ENCODE results near the gene HOXB7.

The HOXB7 gene

GRCh38 chr17:48620461-48621139 is 9.8 kb upstream of the HOXB7 start:
- Histone ChIP-seq H3K27me3 (replicated peaks; ENCODE audit: control insufficient read depth, insufficient read depth, low read length) (peaks cover 12% of the 10 kb centered on the region), H3K36me3 (ENCODE audit: control insufficient read depth, insufficient read depth, low read length) (no peaks in the 10 kb centered on the region), H3K4me3 (replicated peaks; ENCODE audit: low read depth, low read length) (no peak overlapping the region)
- TF ChIP-seq CTCF (IDR thresholded peaks at IDR 0.05; ENCODE audit: insufficient read depth, low read length, poor library complexity, severe bottlenecking), result no peak
- DNase-seq (ENCODE audit: extremely low read depth, insufficient read length), result no peak

DNA sequence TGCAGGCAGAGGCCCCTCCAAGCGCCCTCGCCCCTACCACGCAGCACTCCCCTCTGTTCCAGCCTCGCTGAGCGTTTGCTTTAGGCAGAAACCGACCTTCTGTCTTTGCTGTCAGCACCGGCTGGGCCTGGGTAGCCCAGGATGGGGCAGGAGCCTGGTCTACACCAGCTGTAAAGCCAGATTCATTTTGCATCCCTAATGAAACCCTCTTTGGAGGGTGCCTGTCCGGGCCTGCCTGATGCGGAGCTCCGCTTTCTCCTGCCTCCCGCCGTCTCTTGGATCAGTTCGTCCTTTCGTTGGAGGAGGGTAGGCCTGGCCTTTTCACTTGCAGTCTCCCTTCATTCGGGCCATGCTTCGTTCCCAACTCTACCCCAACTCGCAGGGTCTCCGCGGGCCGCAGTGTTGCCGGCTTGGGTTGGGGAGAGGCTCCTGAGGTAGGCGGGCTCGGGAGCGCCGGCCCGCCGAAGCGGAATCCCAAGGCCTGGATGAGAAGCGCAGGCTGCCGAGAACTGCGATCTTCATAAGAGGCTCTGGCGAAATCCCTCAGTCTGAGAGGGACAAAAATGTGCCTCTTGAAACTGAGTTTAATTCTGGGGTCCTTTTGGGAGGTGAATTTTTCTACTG is 9.1 kb upstream of the HOXB7 start:
- peaks cover 12% of the 10 kb centered on the region for H3K27me3 ChIP-seq (replicated peaks; ENCODE audit: control insufficient read depth, insufficient read depth, low read length)
- H3K4me3 ChIP-seq (replicated peaks; ENCODE audit: low read depth, low read length), result no peak overlapping the region
- TF ChIP-seq CTCF (IDR thresholded peaks at IDR 0.05; ENCODE audit: insufficient read depth, low read length, poor library complexity, severe bottlenecking), result no peak
- no peaks in the 10 kb centered on the region for H3K36me3 ChIP-seq (ENCODE audit: control insufficient read depth, insufficient read depth, low read length)
- DNase-seq (ENCODE audit: extremely low read depth, insufficient read length), result no peak

GRCh38 chr17:48618256-48618896 is 7.6 kb upstream of the HOXB7 start:
- Histone ChIP-seq H3K4me3 (replicated peaks; ENCODE audit: low read depth, low read length) (no peak overlapping the region), H3K27me3 (replicated peaks; ENCODE audit: control insufficient read depth, insufficient read depth, low read length) (peaks cover 10% of the 10 kb centered on the region), H3K36me3 (ENCODE audit: control insufficient read depth, insufficient read depth, low read length) (no peaks in the 10 kb centered on the region)
- DNase-seq (ENCODE audit: extremely low read depth, insufficient read length), result no peak
- peak; percentile 96 for TF ChIP-seq CTCF (IDR thresholded peaks at IDR 0.05; ENCODE audit: insufficient read depth, low read length, poor library complexity, severe bottlenecking)

DNA sequence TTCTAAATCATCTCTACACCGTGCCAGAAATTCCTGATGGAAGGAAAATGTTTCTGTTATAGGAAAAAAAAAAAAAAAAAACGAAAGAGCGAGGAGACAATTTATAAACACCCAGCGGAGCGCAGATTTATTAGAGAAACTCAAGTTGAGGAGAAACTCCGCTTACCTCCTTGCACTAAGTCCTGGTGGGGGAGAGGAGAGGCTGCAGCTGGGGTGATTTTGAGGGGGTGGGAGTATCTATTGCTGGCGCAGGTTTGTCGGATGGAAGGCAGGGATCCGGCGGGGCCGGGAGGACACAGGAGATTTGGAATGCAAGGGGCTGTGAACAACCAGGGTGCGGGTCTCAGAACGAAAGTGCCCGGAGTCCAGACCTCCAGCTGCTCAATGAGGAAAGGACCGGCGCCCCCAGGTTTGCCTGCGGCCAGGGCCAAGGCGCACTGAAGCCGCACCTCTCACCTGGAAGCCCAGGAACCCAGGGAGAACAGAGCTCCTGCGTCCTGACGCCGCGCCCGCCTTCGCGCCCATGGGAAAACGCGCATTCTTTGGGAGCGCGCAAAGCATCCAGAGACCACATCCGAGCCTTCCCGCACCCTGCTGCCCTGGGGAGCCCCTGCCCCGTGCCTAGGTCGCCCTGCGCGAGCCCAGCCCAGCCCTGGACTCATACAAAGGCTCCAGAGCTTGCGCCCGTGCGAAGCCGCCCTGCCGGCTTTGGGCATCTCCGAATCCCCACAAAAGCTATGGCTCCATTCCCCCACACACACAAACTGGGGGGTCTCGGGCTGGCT is 6.8 kb upstream of the HOXB7 start:
- Histone ChIP-seq H3K4me3 (replicated peaks; ENCODE audit: low read depth, low read length) (no peak overlapping the region), H3K27me3 (replicated peaks; ENCODE audit: control insufficient read depth, insufficient read depth, low read length) (peaks cover 8% of the 10 kb centered on the region), H3K36me3 (ENCODE audit: control insufficient read depth, insufficient read depth, low read length) (no peaks in the 10 kb centered on the region)
- no peak for TF ChIP-seq CTCF (IDR thresholded peaks at IDR 0.05; ENCODE audit: insufficient read depth, low read length, poor library complexity, severe bottlenecking)
- DNase-seq (ENCODE audit: extremely low read depth, insufficient read length), result no peak

DNA sequence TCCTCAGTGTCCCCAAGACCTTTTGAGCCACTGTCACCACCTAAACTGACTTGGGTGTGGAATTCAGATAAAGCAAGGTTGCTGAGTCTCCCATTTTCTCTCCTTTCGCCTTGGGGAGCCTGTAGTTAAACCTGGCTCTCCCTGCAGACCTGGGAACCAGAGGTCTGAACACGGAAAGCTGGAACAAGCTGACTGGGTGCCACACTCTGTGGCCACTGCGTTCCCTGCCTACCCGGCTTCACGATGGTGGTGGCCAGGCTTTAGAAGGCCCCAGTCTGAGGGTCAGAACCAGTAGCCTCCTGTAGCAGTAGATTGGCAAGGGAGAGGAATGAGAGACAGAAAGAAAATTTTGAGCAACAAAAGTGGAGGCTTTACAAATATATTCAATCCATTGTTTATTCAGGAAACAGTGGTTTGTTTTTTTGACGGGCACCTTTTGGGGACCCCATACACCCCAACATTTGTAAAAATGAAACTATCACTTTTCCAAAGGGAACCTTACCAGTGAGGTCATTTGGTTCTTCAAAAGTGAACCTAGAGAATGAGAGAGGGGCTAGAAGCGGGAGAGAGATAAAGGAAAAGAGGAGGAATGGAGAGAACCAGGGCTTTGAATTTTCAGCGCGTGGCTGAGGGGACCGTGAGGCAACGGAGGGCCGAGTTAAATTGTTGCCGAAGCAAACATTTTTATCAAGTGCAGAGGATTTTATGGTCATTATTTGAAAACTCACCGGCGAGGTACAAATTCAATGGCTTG is 6.1 kb upstream of the HOXB7 start:
- H3K4me3 ChIP-seq (replicated peaks; ENCODE audit: low read depth, low read length), result no peak overlapping the region
- TF ChIP-seq CTCF (IDR thresholded peaks at IDR 0.05; ENCODE audit: insufficient read depth, low read length, poor library complexity, severe bottlenecking), result no peak
- H3K27me3 ChIP-seq (replicated peaks; ENCODE audit: control insufficient read depth, insufficient read depth, low read length), result peaks cover 8% of the 10 kb centered on the region
- H3K36me3 ChIP-seq (ENCODE audit: control insufficient read depth, insufficient read depth, low read length), result no peaks in the 10 kb centered on the region
- no peak for DNase-seq (ENCODE audit: extremely low read depth, insufficient read length)

Measured in GM06990 (cell line).